BE2C (cell line): ENCODE measurements around the gene EPM2AIP1.
A peak's percentile ranks its signal among the peaks of the same experiment; 100 is the strongest.
"Not testable (repeated sequence)": the region's sequence is repeated elsewhere in the genome, so short reads cannot be mapped to it uniquely, and the experiment has no call there.

ENCODE experiments used
- DNase-seq: peaks from one replicate; pipeline ENCODE4 v3.0.0-alpha.2; 2020
- H3K27me3 ChIP-seq: fragments of 250-450 bp; sonication (Bioruptor Pico); 2 replicates; pipeline ENCODE4 v1.5.1; 2020; ENCODE audit warnings: mild to moderate bottlenecking
- H3K36me3 ChIP-seq: fragments of 250-450 bp; sonication (Bioruptor Pico); 2 replicates; pipeline ENCODE4 v1.5.1; 2020; ENCODE audit warnings: mild to moderate bottlenecking
- H3K4me1 ChIP-seq: fragments of 250-450 bp; sonication (Bioruptor Pico); 2 replicates; pipeline ENCODE4 v1.5.1; 2020
- H3K4me3 ChIP-seq: 2 replicates; pipeline ENCODE4 v1.5.1; 2011; ENCODE audit warnings: low read depth, low read length
- H3K9me3 ChIP-seq: fragments of 250-450 bp; sonication (Bioruptor Pico); 2 replicates; pipeline ENCODE4 v1.5.1; 2020
- CTCF ChIP-seq: IDR thresholded peaks from 2 replicates; pipeline ENCODE4 v1.5.1; 2012; ENCODE audit warnings: mild to moderate bottlenecking, low read depth, low read length

Gene EPM2AIP1

GRCh38 chr3:36954452-36955134, 38.3 kb downstream of the EPM2AIP1 start:
- H3K27me3 ChIP-seq = no peaks in the 10 kb centered on the region
- no peak for TF ChIP-seq CTCF
- no peaks in the 10 kb centered on the region for H3K9me3 ChIP-seq
- peaks cover 9% of the 10 kb centered on the region; the same call in 1 of the 2 replicates for H3K4me1 ChIP-seq
- no peak overlapping the region for H3K4me3 ChIP-seq
- no peak for DNase-seq
- H3K36me3 ChIP-seq = no peaks in the 10 kb centered on the region

- not testable (repeated sequence) for H3K36me3 ChIP-seq, H3K4me3 ChIP-seq, H3K27me3 ChIP-seq, DNase-seq, H3K9me3 ChIP-seq, H3K4me1 ChIP-seq
Observed at GRCh38 chr3:36947814-36948213, 45.1 kb downstream of the EPM2AIP1 start.

- no peak for TF ChIP-seq CTCF
- Histone ChIP-seq H3K4me1 (no peaks in the 10 kb centered on the region), H3K36me3 (no peaks in the 10 kb centered on the region), H3K9me3 (no peaks in the 10 kb centered on the region), H3K4me3 (no peak overlapping the region), H3K27me3 (no peaks in the 10 kb centered on the region)
- DNase-seq = no peak
Observed at GRCh38 chr3:36945333-36945980, 47.5 kb downstream of the EPM2AIP1 start.

DNA sequence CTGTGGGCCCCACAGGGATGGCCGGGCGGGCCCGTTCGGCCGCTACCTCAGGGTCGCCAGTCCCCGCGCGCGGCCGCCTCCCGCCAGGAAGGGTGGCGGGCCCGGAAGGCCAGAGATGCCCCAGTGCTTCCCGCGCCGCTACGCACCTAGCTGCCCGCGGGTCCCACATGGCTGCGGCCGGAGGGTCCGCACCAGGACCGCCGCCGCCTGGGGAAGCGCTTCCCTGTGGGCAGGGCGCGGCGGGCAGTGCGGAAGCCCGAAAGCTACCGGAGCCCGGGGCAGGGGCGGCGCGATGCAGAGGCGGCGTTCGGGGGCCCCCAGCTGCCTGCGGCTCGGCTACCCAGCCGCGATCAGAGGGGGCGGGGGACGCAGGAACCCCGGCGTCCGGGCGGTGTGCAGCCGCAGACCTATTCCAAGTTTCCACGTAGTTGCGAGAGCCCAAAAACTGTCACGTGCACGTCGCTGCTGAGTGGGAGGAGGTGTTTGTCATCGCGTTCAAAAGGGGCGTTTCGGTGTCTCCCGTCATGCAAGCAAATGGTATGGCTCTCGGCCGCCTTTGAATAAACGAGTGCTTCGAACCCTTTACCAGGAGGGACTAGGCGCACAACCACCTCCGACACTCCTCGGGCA, 48.2 kb downstream of the EPM2AIP1 start, which contains the start of gene TRANK1:
Gene TRANK1 (minus strand): TSS at position 414 of the 630 bp plus-strand sequence. CDS start 245 bp downstream, at position 169.
- H3K4me3 ChIP-seq = peak within 1 kb of the TSS; percentile 63
- no peaks in the 10 kb centered on the region for H3K9me3 ChIP-seq
- no peaks in the 10 kb centered on the region for H3K27me3 ChIP-seq
- DNase-seq = peak; percentile 21
- no peaks in the 10 kb centered on the region for H3K4me1 ChIP-seq
- H3K36me3 ChIP-seq = no peaks in the 10 kb centered on the region
- TF ChIP-seq CTCF = no peak

DNA sequence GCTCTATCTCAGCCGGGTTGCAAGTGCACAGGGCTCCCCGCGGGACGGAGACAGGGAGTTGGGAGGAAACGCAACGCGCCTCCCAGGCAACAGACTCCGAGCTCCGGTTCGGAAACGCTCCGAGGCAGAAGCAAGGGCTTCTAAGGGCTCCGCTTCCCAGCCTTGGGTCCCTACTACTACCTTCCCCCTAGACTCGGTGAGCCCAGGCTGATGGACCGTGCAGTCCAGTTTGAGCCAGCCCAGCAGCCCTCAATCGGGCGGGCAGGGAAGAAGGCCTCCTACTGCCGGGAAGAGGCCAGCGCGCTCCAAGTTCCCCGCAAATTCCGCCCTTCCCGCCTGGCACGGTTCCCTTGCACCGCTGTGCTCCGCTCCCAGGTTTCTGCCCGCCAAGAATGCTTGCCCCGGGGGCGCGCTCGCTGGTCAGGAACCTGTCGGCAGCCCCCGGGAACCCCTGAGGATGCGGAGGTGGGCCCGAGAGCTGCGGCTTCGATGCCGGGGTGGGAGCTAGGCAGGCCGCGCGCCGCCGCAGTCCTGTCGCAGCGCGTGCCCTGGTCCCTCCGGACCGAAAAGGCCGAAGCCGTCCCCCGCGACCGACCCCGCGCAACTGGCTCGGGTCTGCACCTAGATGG, 48.8 kb downstream of the EPM2AIP1 start:
- Histone ChIP-seq H3K36me3 (no peaks in the 10 kb centered on the region), H3K4me1 (no peaks in the 10 kb centered on the region), H3K27me3 (no peaks in the 10 kb centered on the region), H3K4me3 (peak overlapping the region; percentile 63), H3K9me3 (no peaks in the 10 kb centered on the region)
- TF ChIP-seq CTCF = no peak
- DNase-seq = peak; percentile 51

GRCh38 chr3:36943601-36944000, 49.3 kb downstream of the EPM2AIP1 start:
- Histone ChIP-seq H3K9me3 (no peaks in the 10 kb centered on the region), H3K4me3 (peak overlapping the region; percentile 63), H3K4me1 (no peaks in the 10 kb centered on the region), H3K27me3 (no peaks in the 10 kb centered on the region), H3K36me3 (no peaks in the 10 kb centered on the region)
- no peak for DNase-seq
- TF ChIP-seq CTCF = no peak
